ENCODE results near the gene CDK6. TPM values are rescaled to one million over a fixed set of nuclear protein-coding genes. Genes with fewer than 3 reads are reported as not detected.

Gene CDK6
- total and polyA plus RNA-seq, 2 experiments from 2014 or later: 17.8 to 61.5 TPM

GRCh38 chr7:92704858-92705257, 131.5 kb downstream of the CDK6 start:
- in situ Hi-C loops (cut with MboI): no loop called here
- TF ChIP-seq EZH2phosphoT487 (IDR thresholded peaks at IDR 0.05; ENCODE audit: insufficient read depth, low read depth) (no peak), EZH2 (IDR thresholded peaks at IDR 0.05; ENCODE audit: insufficient read depth, poor library complexity, severe bottlenecking) (no peak)

GRCh38 chr7:92702535-92702934, 133.8 kb downstream of the CDK6 start:
- no peak overlapping the region for H3K4me2 ChIP-seq (ENCODE audit: unreplicated experiment)
- in situ Hi-C loops (cut with MboI): no loop called here
- H3K36me3 ChIP-seq (ENCODE audit: low read depth): peaks cover 13% of the 10 kb centered on the region; the same call in 1 of the 2 replicates
- peaks cover 91% of the 10 kb centered on the region for H3K79me2 ChIP-seq (ENCODE audit: insufficient read depth)
- H3K27ac ChIP-seq: no peak overlapping the region
- H3K4me1 ChIP-seq (ENCODE audit: insufficient read depth): peaks cover 22% of the 10 kb centered on the region
- 69 to 75% methylated on average over 1 of the region's 1 CpG for WGBS, 2 experiments (ENCODE audit: low coverage in 1 of 2, low lambda C conversion rate in 2 of 2, missing lambda C conversion rate in 2 of 2)
- H2AFZ ChIP-seq: no peak overlapping the region
- TF ChIP-seq EZH2phosphoT487 (IDR thresholded peaks at IDR 0.05; ENCODE audit: insufficient read depth, low read depth) (no peak), EZH2 (IDR thresholded peaks at IDR 0.05; ENCODE audit: insufficient read depth, poor library complexity, severe bottlenecking) (no peak)
- H3K27me3 ChIP-seq (replicated peaks; ENCODE audit: insufficient read depth): no peaks in the 10 kb centered on the region
- no peaks in the 10 kb centered on the region for H3K9me3 ChIP-seq (ENCODE audit: low read depth)
- H3K9ac ChIP-seq: no peak overlapping the region
- peaks cover 21% of the 10 kb centered on the region for H3F3A ChIP-seq (ENCODE audit: insufficient read depth)
- no peaks in the 10 kb centered on the region for H4K20me1 ChIP-seq (ENCODE audit: insufficient read depth)
- no peak overlapping the region for H3K4me3 ChIP-seq
- H3K9me2 ChIP-seq (ENCODE audit: insufficient read depth): no peaks in the 10 kb centered on the region
- DNase-seq: no peak

More at GRCh38 chr7:92704858-92705257, 131.5 kb downstream of the CDK6 start:
- H3K27ac ChIP-seq: no peak overlapping the region
- H3K4me1 ChIP-seq (ENCODE audit: insufficient read depth): peaks cover 3% of the 10 kb centered on the region; the same call in 1 of the 2 replicates
- no peaks in the 10 kb centered on the region for H3K27me3 ChIP-seq (replicated peaks; ENCODE audit: insufficient read depth)
- H3K36me3 ChIP-seq (ENCODE audit: low read depth): peaks cover 16% of the 10 kb centered on the region; the same call in 1 of the 2 replicates
- H3K9me3 ChIP-seq (ENCODE audit: low read depth): no peaks in the 10 kb centered on the region
- DNase-seq: no peak
- peaks cover 1% of the 10 kb centered on the region for H3F3A ChIP-seq (ENCODE audit: insufficient read depth)
- no peak overlapping the region for H3K4me3 ChIP-seq
- no peak overlapping the region for H3K4me2 ChIP-seq (ENCODE audit: unreplicated experiment)
- H3K9ac ChIP-seq: no peak overlapping the region
- 98% methylated on average over 3 of the region's 3 CpGs for WGBS, 2 experiments (ENCODE audit: low coverage in 1 of 2, low lambda C conversion rate in 2 of 2, missing lambda C conversion rate in 2 of 2)
- H3K9me2 ChIP-seq (ENCODE audit: insufficient read depth): no peaks in the 10 kb centered on the region
- H4K20me1 ChIP-seq (ENCODE audit: insufficient read depth): no peaks in the 10 kb centered on the region
- H2AFZ ChIP-seq: no peak overlapping the region
- H3K79me2 ChIP-seq (ENCODE audit: insufficient read depth): peaks cover 94% of the 10 kb centered on the region

- Histone ChIP-seq H3K79me2 (ENCODE audit: insufficient read depth) (peaks cover 84% of the 10 kb centered on the region), H2AFZ (no peak overlapping the region), H3K36me3 (ENCODE audit: low read depth) (peaks cover 6% of the 10 kb centered on the region; the same call in 1 of the 2 replicates), H3F3A (ENCODE audit: insufficient read depth) (peaks cover 44% of the 10 kb centered on the region), H3K9me2 (ENCODE audit: insufficient read depth) (no peaks in the 10 kb centered on the region), H3K27ac (no peak overlapping the region), H3K4me3 (no peak overlapping the region), H4K20me1 (ENCODE audit: insufficient read depth) (no peaks in the 10 kb centered on the region), H3K9me3 (ENCODE audit: low read depth) (no peaks in the 10 kb centered on the region), H3K4me2 (ENCODE audit: unreplicated experiment) (no peak overlapping the region), H3K4me1 (ENCODE audit: insufficient read depth) (peaks cover 43% of the 10 kb centered on the region), H3K9ac (no peak overlapping the region), H3K27me3 (replicated peaks; ENCODE audit: insufficient read depth) (no peaks in the 10 kb centered on the region)
- in situ Hi-C loops (cut with MboI): loop anchor here (10.0 kb wide), 1 partner anchor 135 kb away; the partner anchor contains the start of gene CDK6
- 98 to 100% methylated on average over 4 of the region's 4 CpGs for WGBS, 2 experiments (ENCODE audit: low coverage in 1 of 2, low lambda C conversion rate in 2 of 2, missing lambda C conversion rate in 2 of 2)
- no peak for TF ChIP-seq EZH2 (IDR thresholded peaks at IDR 0.05; ENCODE audit: insufficient read depth, poor library complexity, severe bottlenecking)
- TF ChIP-seq EZH2phosphoT487 (IDR thresholded peaks at IDR 0.05; ENCODE audit: insufficient read depth, low read depth): no peak
- DNase-seq: no peak
Measured at GRCh38 chr7:92699966-92700514, 136.3 kb downstream of the CDK6 start.

GRCh38 chr7:92699560-92699959, 136.8 kb downstream of the CDK6 start:
- no peaks in the 10 kb centered on the region for H3K9me3 ChIP-seq (ENCODE audit: low read depth)
- in situ Hi-C loops (cut with MboI): loop anchor here (10.0 kb wide), 1 partner anchor 135 kb away; the partner anchor contains the start of gene CDK6
- no peak overlapping the region for H3K4me2 ChIP-seq (ENCODE audit: unreplicated experiment)
- H3K9me2 ChIP-seq (ENCODE audit: insufficient read depth): no peaks in the 10 kb centered on the region
- 0 out of 2 replicates have a peak, but pooled peaks cover under 1% of the 10 kb centered on the region for H3K36me3 ChIP-seq (ENCODE audit: low read depth)
- peaks cover 48% of the 10 kb centered on the region for H3F3A ChIP-seq (ENCODE audit: insufficient read depth)
- DNase-seq: peak; percentile 48
- TF ChIP-seq EZH2phosphoT487 (IDR thresholded peaks at IDR 0.05; ENCODE audit: insufficient read depth, low read depth) (no peak), EZH2 (IDR thresholded peaks at IDR 0.05; ENCODE audit: insufficient read depth, poor library complexity, severe bottlenecking) (no peak)
- H4K20me1 ChIP-seq (ENCODE audit: insufficient read depth): no peaks in the 10 kb centered on the region
- 84 to 86% methylated on average over 2 of the region's 2 CpGs for WGBS, 2 experiments (ENCODE audit: low coverage in 1 of 2, low lambda C conversion rate in 2 of 2, missing lambda C conversion rate in 2 of 2)
- no peak overlapping the region for H3K9ac ChIP-seq
- H3K4me3 ChIP-seq: no peak overlapping the region
- H3K4me1 ChIP-seq (ENCODE audit: insufficient read depth): peaks cover 47% of the 10 kb centered on the region
- H3K27me3 ChIP-seq (replicated peaks; ENCODE audit: insufficient read depth): no peaks in the 10 kb centered on the region
- no peak overlapping the region for H2AFZ ChIP-seq
- peak overlapping the region; percentile 73; the same call in 1 of the 2 replicates for H3K27ac ChIP-seq
- H3K79me2 ChIP-seq (ENCODE audit: insufficient read depth): peaks cover 84% of the 10 kb centered on the region

Data from GM23248 (cell line).